Stomach (tissue), 9 donors: ENCODE results near the gene FHOD3. TPM values are rescaled to one million over a fixed set of nuclear protein-coding genes. Genes with fewer than 3 reads are reported as not detected.

ENCODE experiments used
- DNase-seq, 2 donors: peaks; one replicate each; pipeline versions ENCODE4 v3.0.0 to v3.0.0-alpha.2; 2013 to 2019
- H3K27ac ChIP-seq, 5 donors: fragments of 200-600 bp in 4 of 5; sonication (generic) in 4 of 5; one replicate each; pipeline ENCODE4 v1.5.1; 2013 to 2019; ENCODE audit warnings: mild to moderate bottlenecking in 1 of 5, moderate library complexity in 1 of 5
- H3K27me3 ChIP-seq, 3 donors: fragments of 200-600 bp; sonication (generic); one replicate each; pipeline ENCODE4 v1.5.1; 2017 to 2019; ENCODE audit warnings: mixed run types in 1 of 3
- H3K36me3 ChIP-seq, 4 donors: fragments of 200-600 bp; sonication (generic); 1 replicate in 3 of 4; 2 replicates in 1 of 4; pipeline ENCODE4 v1.5.1; 2016 to 2019
- H3K4me1 ChIP-seq, 4 donors: fragments of 200-600 bp; sonication (generic); one replicate each; pipeline ENCODE4 v1.5.1; 2016 to 2019
- H3K4me3 ChIP-seq, 4 donors: fragments of 200-600 bp; sonication (generic) in 3 of 4; one replicate each; pipeline ENCODE4 v1.5.1; 2016 to 2019; ENCODE audit warnings: mild to moderate bottlenecking in 1 of 4
- H3K9me3 ChIP-seq, 4 donors: fragments of 200-600 bp; sonication (generic); one replicate each; pipeline ENCODE4 v1.5.1; 2016 to 2019
- CTCF ChIP-seq, 7 experiments: fragments of 450-650 bp in 4 of 7; fragments of 200-600 bp in 3 of 7; sonication (generic) in 3 of 7; IDR thresholded peaks; one replicate each; pipeline ENCODE4 v1.5.1; 2016 to 2019; ENCODE audit warnings: antibody characterized with exemption in 7 of 7, control low read depth in 2 of 7, mild to moderate bottlenecking in 1 of 7
- EP300 ChIP-seq: sonication (generic); formaldehyde crosslinking; IDR thresholded peaks from one replicate; pipeline ENCODE4 v1.6.1; 2017; ENCODE audit warnings: antibody characterized with exemption
- POLR2A ChIP-seq, 4 donors: fragments of 450-650 bp; IDR thresholded peaks; one replicate each; pipeline ENCODE4 v1.6.1; 2016; ENCODE audit warnings: antibody characterized with exemption in 4 of 4, control low read depth in 2 of 4, mild to moderate bottlenecking in 1 of 4, moderate library complexity in 1 of 4
- POLR2AphosphoS5 ChIP-seq, 3 donors: sonication (generic); formaldehyde crosslinking; IDR thresholded peaks; one replicate each; pipeline ENCODE4 v1.6.1; 2016; ENCODE audit warnings: antibody characterized with exemption in 3 of 3
- WGBS, 5 donors: extraction: QIAGEN DNeasy Blood & Tissue Kit in 3 of 5; methylation state at CpG; one replicate each; pipeline versions ENCODE4 v1.1.5 to v1.1.7; 2013 to 2018; 5-methylcytosine and 5-hydroxymethylcytosine counted together
- intact Hi-C: fragments of 100-400 bp; cut with DNase I; formaldehyde crosslinking; loops from one replicate; pipeline ENCODE4 v1.15.1; 2023; ENCODE audit warnings: low total_unique reads
- polyA plus RNA-seq, 3 donors: library from polyadenylated mRNA; stranded (reverse); fragments of 200-250 nt; gene quantifications; one replicate each; pipeline ENCODE4 v1.2.3, GENCODE V29; 2013
- total RNA-seq, 5 donors: library from RNA; depleted of rRNA; stranded (reverse); fragments of >200 nt; gene quantifications; one replicate each; pipeline versions ENCODE4 v1.1.0 to v1.2.3, GENCODE V29; 2014 to 2016
- donor health status: healthy with polysubstance abuse.
- donor health status: Bipolar disorder and iron deficiency.
- donor health status: healthy.

The FHOD3 gene
- total and polyA plus RNA-seq, 8 donors, result under 0.01 to 9.1 (median 4.6) TPM

GRCh38 chr18:36408606-36409005 lies 111.1 kb downstream of the FHOD3 start:
- 89 to 98% (median 95%) methylated on average over 5 of the region's 5 CpGs for WGBS, 5 donors
- H3K4me1 ChIP-seq, result no peaks in the 10 kb centered on the region
- H3K9me3 ChIP-seq, result no peaks in the 10 kb centered on the region
- H3K27me3 ChIP-seq, result no peaks in the 10 kb centered on the region
- TF ChIP-seq POLR2AphosphoS5 (IDR thresholded peaks at IDR 0.05), result no peak
- TF ChIP-seq CTCF (IDR thresholded peaks at IDR 0.05), result no peak
- no peak for TF ChIP-seq EP300
- no peak for TF ChIP-seq POLR2A (IDR thresholded peaks at IDR 0.05)
- no peaks in the 10 kb centered on the region for H3K36me3 ChIP-seq
- intact Hi-C loops, result no loop called here
- no peak overlapping the region for H3K27ac ChIP-seq
- no peak overlapping the region for H3K4me3 ChIP-seq
- DNase-seq, result no peak

- Histone ChIP-seq H3K4me3 (no peak overlapping the region), H3K27me3 (no peaks in the 10 kb centered on the region), H3K4me1 (no peaks in the 10 kb centered on the region), H3K9me3 (no peaks in the 10 kb centered on the region), H3K27ac (no peak overlapping the region), H3K36me3 (no peaks in the 10 kb centered on the region)
- no peak for TF ChIP-seq POLR2AphosphoS5 (IDR thresholded peaks at IDR 0.05)
- TF ChIP-seq POLR2A (IDR thresholded peaks at IDR 0.05), result no peak
- TF ChIP-seq CTCF (IDR thresholded peaks at IDR 0.05), result no peak
- no peak for TF ChIP-seq EP300
- WGBS, 5 donors, result 46 to 88% (median 87%) methylated on average over 5 of the region's 5 CpGs
- intact Hi-C loops, result no loop called here
- DNase-seq, result no peak
Measured at GRCh38 chr18:36409779-36410178, 112.3 kb downstream of the FHOD3 start.

GRCh38 chr18:36410346-36410745 lies 112.8 kb downstream of the FHOD3 start:
- no peak overlapping the region for H3K27ac ChIP-seq
- no peaks in the 10 kb centered on the region for H3K4me1 ChIP-seq
- no peak overlapping the region for H3K4me3 ChIP-seq
- no peaks in the 10 kb centered on the region for H3K9me3 ChIP-seq
- H3K27me3 ChIP-seq, result no peaks in the 10 kb centered on the region
- WGBS, 5 donors, result 75 to 88% (median 78%) methylated on average over 3 of the region's 3 CpGs
- intact Hi-C loops, result no loop called here
- H3K36me3 ChIP-seq, result no peaks in the 10 kb centered on the region
- TF ChIP-seq POLR2A (IDR thresholded peaks at IDR 0.05) (no peak), EP300 (no peak), POLR2AphosphoS5 (IDR thresholded peaks at IDR 0.05) (no peak), CTCF (IDR thresholded peaks at IDR 0.05) (no peak)
- no peak for DNase-seq

GRCh38 chr18:36411745-36412168 lies 114.2 kb downstream of the FHOD3 start:
- no peak for DNase-seq
- Histone ChIP-seq H3K27ac (no peak overlapping the region), H3K36me3 (no peaks in the 10 kb centered on the region), H3K4me3 (no peak overlapping the region), H3K4me1 (no peaks in the 10 kb centered on the region), H3K27me3 (no peaks in the 10 kb centered on the region), H3K9me3 (no peaks in the 10 kb centered on the region)
- TF ChIP-seq POLR2AphosphoS5 (IDR thresholded peaks at IDR 0.05) (no peak), EP300 (no peak), CTCF (IDR thresholded peaks at IDR 0.05) (no peak), POLR2A (IDR thresholded peaks at IDR 0.05) (no peak)
- 66 to 84% (median 73%) methylated on average over 3 of the region's 3 CpGs for WGBS, 5 donors
- intact Hi-C loops, result no loop called here
